K562 (cell line): Measurements from ENCODE around the gene ZNF148. TPM values are rescaled to one million over a fixed set of nuclear protein-coding genes. Genes with fewer than 3 reads are reported as not detected.

Source experiments
- CHCHD3 ChIP-seq: fragments of 250-450 bp; sonication (Bioruptor Pico); IDR thresholded peaks from 2 replicates; pipeline ENCODE4 v2.1.2; 2022; ENCODE audit warnings: mild to moderate bottlenecking
- E2F3 ChIP-seq: fragments of 250-450 bp; sonication (Bioruptor Pico); IDR thresholded peaks from 2 replicates; pipeline ENCODE4 v1.4.0; 2020; ENCODE audit warnings: mild to moderate bottlenecking
- ELF2 ChIP-seq: fragments of 250-450 bp; sonication (Bioruptor Pico); IDR thresholded peaks from 2 replicates; pipeline ENCODE4 v1.5.0; 2021; ENCODE audit warnings: mild to moderate bottlenecking
- KDM2B ChIP-seq: fragments of 250-450 bp; sonication (Bioruptor Pico); IDR thresholded peaks from 2 replicates; pipeline ENCODE4 v1.8.0; 2021; ENCODE audit warnings: mild to moderate bottlenecking, moderate library complexity
- MAFG ChIP-seq: fragments of 450-650 bp; conservative IDR thresholded peaks from 2 replicates; pipeline ENCODE4 v1.6.1; 2016; ENCODE audit warnings: missing genetic modification characterization, missing compliant biosample characterization
- MAZ ChIP-seq, 2 experiments: fragments of 450-650 bp in 1 of 2; sonication (generic) in 1 of 2; formaldehyde crosslinking; IDR thresholded peaks in 1 of 2; conservative IDR thresholded peaks in 1 of 2; 2 replicates each; pipeline versions ENCODE4 v1.4.0 to v1.5.0; 2020; ENCODE audit warnings: mild to moderate bottlenecking in 1 of 2, missing genetic modification reagents in 1 of 2
- PCBP2 ChIP-seq: fragments of 200-400 bp; formaldehyde crosslinking; IDR thresholded peaks from 2 replicates; pipeline ENCODE4 v1.6.1; 2018; ENCODE audit warnings: low read length, low read depth, mild to moderate bottlenecking, moderate library complexity; ENCODE audit not compliant: poor library complexity, severe bottlenecking
- PHF20 ChIP-seq: fragments of 450-650 bp; IDR thresholded peaks from 2 replicates; pipeline ENCODE4 v1.6.1; 2018; ENCODE audit not compliant: partially characterized antibody
- RB1 ChIP-seq: fragments of 450-650 bp; IDR thresholded peaks from 2 replicates; pipeline ENCODE4 v1.6.1; 2017; ENCODE audit warnings: low read depth, mild to moderate bottlenecking
- RBM22 ChIP-seq: fragments of 200-400 bp; formaldehyde crosslinking; IDR thresholded peaks from 2 replicates; pipeline ENCODE4 v1.6.1; 2018; ENCODE audit warnings: low read length, low read depth; ENCODE audit not compliant: poor library complexity, severe bottlenecking
- RFX7 ChIP-seq: fragments of 250-450 bp; sonication (Bioruptor Pico); IDR thresholded peaks from 2 replicates; pipeline ENCODE4 v1.5.1; 2021; ENCODE audit warnings: mild to moderate bottlenecking
- SMARCA5 ChIP-seq: fragments of 450-650 bp; IDR thresholded peaks from 2 replicates; pipeline ENCODE4 v1.6.1; 2016
- SRSF9 ChIP-seq: fragments of 200-400 bp; formaldehyde crosslinking; IDR thresholded peaks from 2 replicates; pipeline ENCODE4 v1.6.1; 2017; ENCODE audit warnings: low read depth, low read length, borderline replicate concordance
- STAT5A ChIP-seq: IDR thresholded peaks from 2 replicates; pipeline ENCODE4 v1.6.1; 2012; ENCODE audit warnings: low read length, inconsistent platforms, borderline replicate concordance
- ZNF184 ChIP-seq: sonication (generic); formaldehyde crosslinking; IDR thresholded peaks from 2 replicates; pipeline ENCODE4 v1.5.0; 2020; ENCODE audit warnings: missing genetic modification reagents
- ZNF197 ChIP-seq: fragments of 200-800 bp; sonication (Bioruptor generic); IDR thresholded peaks from 2 replicates; pipeline ENCODE4 v1.6.1; 2016; ENCODE audit warnings: low read depth, missing genetic modification characterization, missing compliant biosample characterization
- ZNF76 ChIP-seq: fragments of 250-450 bp; sonication (Bioruptor Pico); IDR thresholded peaks from 2 replicates; pipeline ENCODE4 v1.4.0; 2020; ENCODE audit warnings: mild to moderate bottlenecking, moderate library complexity, borderline replicate concordance
- polyA plus RNA-seq, 8 experiments: library from polyadenylated mRNA; depleted of rRNA in 4 of 8; stranded (reverse) in 5 of 8; unstranded in 3 of 8; fragments of >200 nt; fragmentation: Nextera tagmentation in 2 of 8; fragmentation: Illumina TruSeq in 1 of 8; extraction: Ambion mirVana in 2 of 8; extraction: Trizol in 1 of 8; gene quantifications; 2 replicates each; pipeline versions ENCODE4 v1.2.1 to v1.2.3, GENCODE V29; 2011 to 2014; ENCODE audit warnings: inconsistent platforms in 1 of 8, missing spikeins in 1 of 8
- total RNA-seq, 7 experiments: library from RNA; depleted of rRNA in 6 of 7; stranded (reverse); fragments of >200 nt in 6 of 7; fragmentation: Illumina TruSeq in 2 of 7; extraction: Trizol in 2 of 7; gene quantifications; 2 replicates each; pipeline versions ENCODE4 v1.2.1 to v1.2.3, GENCODE V29; 2011 to 2021; ENCODE audit warnings: low replicate concordance in 1 of 7
- TF ChIP-seq, protein P1 (sequence below): fragments of 450-650 bp; formaldehyde crosslinking; IDR thresholded peaks from 2 replicates; pipeline ENCODE4 v1.4.0; 2020; ENCODE audit warnings: mild to moderate bottlenecking, moderate library complexity
- TF ChIP-seq, protein P2 (sequence below), 3 experiments: IDR thresholded peaks in 2 of 3; conservative IDR thresholded peaks in 1 of 3; 2 replicates each; pipeline ENCODE4 v1.5.1; 2011 to 2012; ENCODE audit warnings: low read length in 3 of 3, mild to moderate bottlenecking in 3 of 3, control low read depth in 2 of 3, improper control_type of control experiment in 1 of 3, inconsistent platforms in 1 of 3, low read depth in 1 of 3, mixed read lengths in 1 of 3, moderate library complexity in 1 of 3; ENCODE audit not compliant: insufficient read depth in 2 of 3
- TF ChIP-seq, protein P3 (sequence below): fragments of 450-650 bp; IDR thresholded peaks from 2 replicates; pipeline ENCODE4 v1.6.1; 2014; ENCODE audit warnings: low read depth, mild to moderate bottlenecking, moderate library complexity, borderline replicate concordance
- TF ChIP-seq, protein P4 (sequence below), 2 experiments: fragments of 450-650 bp; IDR thresholded peaks; 2 replicates each; pipeline ENCODE4 v1.6.1; 2016

The ZNF148 gene
- total and polyA plus RNA-seq, 9 of the 15 experiments (the other 6 are each of a cell fraction or from before 2014, with no cell fraction given) = 2.7 to 15.1 (median 8.3) TPM

DNA sequence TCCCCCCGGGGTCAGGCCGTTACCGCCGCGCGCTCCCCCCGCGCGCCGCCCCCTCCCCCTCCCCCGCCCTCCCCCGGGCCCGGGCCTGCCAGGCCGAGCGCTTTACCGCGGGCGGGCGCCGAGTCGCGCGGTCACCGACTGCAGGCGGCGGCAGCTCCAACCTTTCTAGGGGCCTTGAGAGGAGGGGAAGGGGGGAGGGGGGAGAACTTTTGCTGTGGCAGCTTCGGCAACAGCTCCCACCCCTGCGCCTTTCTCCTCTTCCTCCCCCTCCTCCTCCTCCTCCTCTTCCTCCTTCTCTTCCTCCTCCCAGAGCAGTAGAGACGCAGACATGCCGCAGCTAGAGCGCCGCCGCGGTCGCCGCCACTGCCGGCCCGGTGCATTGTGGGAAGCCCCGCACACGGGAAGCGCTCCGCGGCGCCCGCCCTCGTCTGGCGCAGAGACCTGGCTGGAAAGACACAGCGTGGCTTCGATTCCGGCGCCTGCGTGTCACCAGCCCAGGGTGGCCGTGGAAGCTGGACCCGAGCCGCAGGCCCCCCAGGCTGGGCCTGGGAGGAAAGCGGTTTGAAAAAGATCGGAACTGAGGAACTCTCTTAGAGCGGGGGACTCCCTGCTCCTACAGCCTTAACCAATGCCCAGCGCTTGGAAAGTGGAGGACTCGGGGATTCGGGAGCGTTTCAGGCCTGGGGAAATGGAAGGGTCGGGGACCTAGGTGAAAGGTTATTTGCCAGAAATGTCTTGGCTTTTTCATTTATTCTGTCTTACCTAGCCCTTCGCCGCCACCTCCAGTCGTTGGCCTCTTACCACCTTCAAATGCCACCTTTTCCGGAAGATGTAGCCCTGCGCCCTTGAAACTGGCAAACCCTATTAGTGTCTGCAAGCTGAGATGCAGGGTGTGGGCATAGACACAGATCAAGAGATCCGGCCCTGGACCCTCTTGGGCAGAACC lies at the start of gene ZNF148 (continued):
- TF ChIP-seq RBM22 (no peak), ELF2 (CRISPR knock-in tag) (peak; percentile 85), PHF20 (peak; percentile 86), SRSF9 (no peak), RFX7 (CRISPR knock-in tag) (no peak), E2F3 (no peak), ZNF184 (no peak), ZNF197 (no peak), KDM2B (CRISPR knock-in tag) (peak; percentile 47; the same call in 1 of the 2 replicates), SMARCA5 (no peak), ZNF76 (CRISPR knock-in tag) (peak; percentile 93; the same call in 1 of the 2 replicates), MAFG (tag) (no peak), PCBP2 (no peak), STAT5A (no peak), RB1 (peak; percentile 81; the same call in 1 of the 2 replicates), CHCHD3 (CRISPR knock-in tag) (no peak), MAZ (CRISPR knock-in tag; conservative IDR thresholded peaks at IDR 0.05 in 1 of 2, IDR thresholded peaks at IDR 0.05 in 1 of 2) (peak; percentile 71 to 80; a peak in 3 of 4 replicates)
- TF ChIP-seq, protein P1, sequence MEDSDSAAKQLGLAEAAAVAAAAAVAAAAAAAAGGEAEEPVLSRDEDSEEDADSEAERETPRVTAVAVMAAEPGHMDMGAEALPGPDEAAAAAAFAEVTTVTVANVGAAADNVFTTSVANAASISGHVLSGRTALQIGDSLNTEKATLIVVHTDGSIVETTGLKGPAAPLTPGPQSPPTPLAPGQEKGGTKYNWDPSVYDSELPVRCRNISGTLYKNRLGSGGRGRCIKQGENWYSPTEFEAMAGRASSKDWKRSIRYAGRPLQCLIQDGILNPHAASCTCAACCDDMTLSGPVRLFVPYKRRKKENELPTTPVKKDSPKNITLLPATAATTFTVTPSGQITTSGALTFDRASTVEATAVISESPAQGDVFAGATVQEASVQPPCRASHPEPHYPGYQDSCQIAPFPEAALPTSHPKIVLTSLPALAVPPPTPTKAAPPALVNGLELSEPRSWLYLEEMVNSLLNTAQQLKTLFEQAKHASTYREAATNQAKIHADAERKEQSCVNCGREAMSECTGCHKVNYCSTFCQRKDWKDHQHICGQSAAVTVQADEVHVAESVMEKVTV (CRISPR knock-in tag) = no peak
- TF ChIP-seq, protein P2, sequence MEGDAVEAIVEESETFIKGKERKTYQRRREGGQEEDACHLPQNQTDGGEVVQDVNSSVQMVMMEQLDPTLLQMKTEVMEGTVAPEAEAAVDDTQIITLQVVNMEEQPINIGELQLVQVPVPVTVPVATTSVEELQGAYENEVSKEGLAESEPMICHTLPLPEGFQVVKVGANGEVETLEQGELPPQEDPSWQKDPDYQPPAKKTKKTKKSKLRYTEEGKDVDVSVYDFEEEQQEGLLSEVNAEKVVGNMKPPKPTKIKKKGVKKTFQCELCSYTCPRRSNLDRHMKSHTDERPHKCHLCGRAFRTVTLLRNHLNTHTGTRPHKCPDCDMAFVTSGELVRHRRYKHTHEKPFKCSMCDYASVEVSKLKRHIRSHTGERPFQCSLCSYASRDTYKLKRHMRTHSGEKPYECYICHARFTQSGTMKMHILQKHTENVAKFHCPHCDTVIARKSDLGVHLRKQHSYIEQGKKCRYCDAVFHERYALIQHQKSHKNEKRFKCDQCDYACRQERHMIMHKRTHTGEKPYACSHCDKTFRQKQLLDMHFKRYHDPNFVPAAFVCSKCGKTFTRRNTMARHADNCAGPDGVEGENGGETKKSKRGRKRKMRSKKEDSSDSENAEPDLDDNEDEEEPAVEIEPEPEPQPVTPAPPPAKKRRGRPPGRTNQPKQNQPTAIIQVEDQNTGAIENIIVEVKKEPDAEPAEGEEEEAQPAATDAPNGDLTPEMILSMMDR (IDR thresholded peaks at IDR 0.05 in 2 of 3, conservative IDR thresholded peaks at IDR 0.05 in 1 of 3; ENCODE audit: insufficient read depth in 2 of 3, low read depth in 1 of 3, low read length in 3 of 3) = peak in 1 of 3 experiments; percentile 2; a peak in 1 of 6 replicates
- TF ChIP-seq, protein P3, sequence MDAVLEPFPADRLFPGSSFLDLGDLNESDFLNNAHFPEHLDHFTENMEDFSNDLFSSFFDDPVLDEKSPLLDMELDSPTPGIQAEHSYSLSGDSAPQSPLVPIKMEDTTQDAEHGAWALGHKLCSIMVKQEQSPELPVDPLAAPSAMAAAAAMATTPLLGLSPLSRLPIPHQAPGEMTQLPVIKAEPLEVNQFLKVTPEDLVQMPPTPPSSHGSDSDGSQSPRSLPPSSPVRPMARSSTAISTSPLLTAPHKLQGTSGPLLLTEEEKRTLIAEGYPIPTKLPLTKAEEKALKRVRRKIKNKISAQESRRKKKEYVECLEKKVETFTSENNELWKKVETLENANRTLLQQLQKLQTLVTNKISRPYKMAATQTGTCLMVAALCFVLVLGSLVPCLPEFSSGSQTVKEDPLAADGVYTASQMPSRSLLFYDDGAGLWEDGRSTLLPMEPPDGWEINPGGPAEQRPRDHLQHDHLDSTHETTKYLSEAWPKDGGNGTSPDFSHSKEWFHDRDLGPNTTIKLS = peak; percentile 81; the same call in 1 of the 2 replicates
- TF ChIP-seq, protein P4, sequence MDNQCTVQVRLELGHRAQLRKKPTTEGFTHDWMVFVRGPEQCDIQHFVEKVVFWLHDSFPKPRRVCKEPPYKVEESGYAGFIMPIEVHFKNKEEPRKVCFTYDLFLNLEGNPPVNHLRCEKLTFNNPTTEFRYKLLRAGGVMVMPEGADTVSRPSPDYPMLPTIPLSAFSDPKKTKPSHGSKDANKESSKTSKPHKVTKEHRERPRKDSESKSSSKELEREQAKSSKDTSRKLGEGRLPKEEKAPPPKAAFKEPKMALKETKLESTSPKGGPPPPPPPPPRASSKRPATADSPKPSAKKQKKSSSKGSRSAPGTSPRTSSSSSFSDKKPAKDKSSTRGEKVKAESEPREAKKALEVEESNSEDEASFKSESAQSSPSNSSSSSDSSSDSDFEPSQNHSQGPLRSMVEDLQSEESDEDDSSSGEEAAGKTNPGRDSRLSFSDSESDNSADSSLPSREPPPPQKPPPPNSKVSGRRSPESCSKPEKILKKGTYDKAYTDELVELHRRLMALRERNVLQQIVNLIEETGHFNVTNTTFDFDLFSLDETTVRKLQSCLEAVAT (IDR thresholded peaks at IDR 0.05) = no peak
